Testis (tissue), 3 donors: Measurements from ENCODE around the gene PBX4. TPM values are rescaled to one million over a fixed set of nuclear protein-coding genes. Genes with fewer than 3 reads are reported as not detected.
A peak's percentile ranks its signal among the peaks of the same experiment; 100 is the strongest.

Experiments
- DNase-seq: peaks from one replicate; pipeline ENCODE4 v3.0.0-alpha.2; 2019
- H3K27ac ChIP-seq, 2 donors: fragments of 200-600 bp; sonication (generic); one replicate each; pipeline ENCODE4 v1.5.1; 2019
- H3K27me3 ChIP-seq: fragments of 200-600 bp; sonication (generic); one replicate; pipeline ENCODE4 v1.5.1; 2019
- H3K36me3 ChIP-seq: fragments of 200-600 bp; sonication (generic); one replicate; pipeline ENCODE4 v1.5.1; 2017; ENCODE audit warnings: low read depth; ENCODE audit errors: missing control alignments
- H3K4me1 ChIP-seq: fragments of 200-600 bp; sonication (generic); one replicate; pipeline ENCODE4 v1.5.1; 2019
- H3K4me3 ChIP-seq, 2 donors: fragments of 200-600 bp; sonication (generic); one replicate each; pipeline ENCODE4 v1.5.1; 2017 to 2019
- H3K9me3 ChIP-seq: fragments of 200-600 bp; sonication (generic); one replicate; pipeline ENCODE4 v1.5.1; 2017
- POLR2A ChIP-seq: fragments of 450-650 bp; IDR thresholded peaks from one replicate; pipeline ENCODE4 v1.6.1; 2017; ENCODE audit warnings: antibody characterized with exemption, mild to moderate bottlenecking, moderate library complexity
- WGBS, 2 donors: methylation state at CpG; one replicate each; pipeline ENCODE4 v1.1.5; 2018; 5-methylcytosine and 5-hydroxymethylcytosine counted together
- intact Hi-C: fragments of 100-400 bp; cut with DNase I; formaldehyde crosslinking; loops from one replicate; pipeline ENCODE4 v1.15.1; 2023; ENCODE audit warnings: low total_unique reads
- polyA plus RNA-seq: library from polyadenylated mRNA; stranded (reverse); fragments of 350-450 nt; fragmentation: Illumina TruSeq; extraction: RNeasy Lipid Tissue Mini Kit (QIAGEN cat#74804); gene quantifications from one replicate; pipeline ENCODE4 v1.2.3, GENCODE V29; 2014; ENCODE audit warnings: low read depth, low replicate concordance; ENCODE audit not compliant: insufficient read depth
- total RNA-seq, 2 donors: library from RNA; depleted of rRNA; stranded (reverse); fragments of >200 nt; gene quantifications; one replicate each; pipeline ENCODE4 v1.2.3, GENCODE V29; 2016
- TF ChIP-seq, protein P1 (sequence below), 3 experiments: fragments of 450-650 bp in 2 of 3; fragments of 200-600 bp in 1 of 3; sonication (generic) in 1 of 3; IDR thresholded peaks; one replicate each; pipeline ENCODE4 v1.5.1; 2016 to 2019; ENCODE audit warnings: antibody characterized with exemption in 3 of 3, mild to moderate bottlenecking in 2 of 3, moderate library complexity in 1 of 3

PBX4 gene
- total and polyA plus RNA-seq, 3 donors from 2014 or later = 16.2 to 28.3 (median 18.0) TPM

DNA sequence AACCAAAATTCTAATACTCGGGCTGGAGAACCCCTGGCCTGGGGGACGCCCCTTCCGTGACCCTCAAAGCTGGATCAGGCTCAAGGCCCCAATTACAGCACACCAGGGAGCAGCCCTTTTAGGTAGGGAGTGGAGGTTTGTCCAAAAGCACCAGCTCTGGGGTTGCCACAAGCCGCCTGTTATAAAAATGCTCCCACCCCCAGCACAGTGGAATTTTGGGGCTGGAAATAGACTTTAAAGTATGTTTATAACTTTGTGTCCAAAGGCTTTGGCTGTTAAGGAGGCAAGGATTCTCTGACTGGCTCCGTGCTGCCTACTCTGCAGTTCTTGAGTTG, 25.5 kb upstream of the PBX4 start:
- TF ChIP-seq, protein P1, sequence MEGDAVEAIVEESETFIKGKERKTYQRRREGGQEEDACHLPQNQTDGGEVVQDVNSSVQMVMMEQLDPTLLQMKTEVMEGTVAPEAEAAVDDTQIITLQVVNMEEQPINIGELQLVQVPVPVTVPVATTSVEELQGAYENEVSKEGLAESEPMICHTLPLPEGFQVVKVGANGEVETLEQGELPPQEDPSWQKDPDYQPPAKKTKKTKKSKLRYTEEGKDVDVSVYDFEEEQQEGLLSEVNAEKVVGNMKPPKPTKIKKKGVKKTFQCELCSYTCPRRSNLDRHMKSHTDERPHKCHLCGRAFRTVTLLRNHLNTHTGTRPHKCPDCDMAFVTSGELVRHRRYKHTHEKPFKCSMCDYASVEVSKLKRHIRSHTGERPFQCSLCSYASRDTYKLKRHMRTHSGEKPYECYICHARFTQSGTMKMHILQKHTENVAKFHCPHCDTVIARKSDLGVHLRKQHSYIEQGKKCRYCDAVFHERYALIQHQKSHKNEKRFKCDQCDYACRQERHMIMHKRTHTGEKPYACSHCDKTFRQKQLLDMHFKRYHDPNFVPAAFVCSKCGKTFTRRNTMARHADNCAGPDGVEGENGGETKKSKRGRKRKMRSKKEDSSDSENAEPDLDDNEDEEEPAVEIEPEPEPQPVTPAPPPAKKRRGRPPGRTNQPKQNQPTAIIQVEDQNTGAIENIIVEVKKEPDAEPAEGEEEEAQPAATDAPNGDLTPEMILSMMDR (IDR thresholded peaks at IDR 0.05) = no peak
- 14 to 23% methylated on average over 5 of the region's 5 CpGs for WGBS, 2 donors
- intact Hi-C loops = no loop called here
- H3K36me3 ChIP-seq = no peaks in the 10 kb centered on the region
- H3K9me3 ChIP-seq = no peaks in the 10 kb centered on the region
- DNase-seq = no peak
- peaks cover 4% of the 10 kb centered on the region for H3K4me1 ChIP-seq
- peak overlapping the region in 1 of 2 donors; percentile 80 for H3K4me3 ChIP-seq
- no peaks in the 10 kb centered on the region for H3K27me3 ChIP-seq
- no peak overlapping the region for H3K27ac ChIP-seq

GRCh38 chr19:19643158-19644053, 24.9 kb upstream of the PBX4 start, which contains the start of gene GMIP:
TSS of gene GMIP (minus strand) at chr19:19643657. CDS start at chr19:19643529, 128 bp downstream.
- H3K27me3 ChIP-seq = no peaks in the 10 kb centered on the region
- H3K9me3 ChIP-seq = no peaks in the 10 kb centered on the region
- TF ChIP-seq, protein P1 (IDR thresholded peaks at IDR 0.05) = peak; percentile 91 to 95 (median 93)
- no peak for TF ChIP-seq POLR2A
- H3K4me3 ChIP-seq = peak within 1 kb of the TSS; percentile 58 to 80
- intact Hi-C loops = no loop called here
- peak; percentile 77 for DNase-seq
- 0% methylated on average over 13 to 50 of the region's 50 CpGs for WGBS, 2 donors
- H3K27ac ChIP-seq = peak within 1 kb of the TSS; percentile 12 to 55
- H3K4me1 ChIP-seq = peaks cover 4% of the 10 kb centered on the region
- no peaks in the 10 kb centered on the region for H3K36me3 ChIP-seq

DNA sequence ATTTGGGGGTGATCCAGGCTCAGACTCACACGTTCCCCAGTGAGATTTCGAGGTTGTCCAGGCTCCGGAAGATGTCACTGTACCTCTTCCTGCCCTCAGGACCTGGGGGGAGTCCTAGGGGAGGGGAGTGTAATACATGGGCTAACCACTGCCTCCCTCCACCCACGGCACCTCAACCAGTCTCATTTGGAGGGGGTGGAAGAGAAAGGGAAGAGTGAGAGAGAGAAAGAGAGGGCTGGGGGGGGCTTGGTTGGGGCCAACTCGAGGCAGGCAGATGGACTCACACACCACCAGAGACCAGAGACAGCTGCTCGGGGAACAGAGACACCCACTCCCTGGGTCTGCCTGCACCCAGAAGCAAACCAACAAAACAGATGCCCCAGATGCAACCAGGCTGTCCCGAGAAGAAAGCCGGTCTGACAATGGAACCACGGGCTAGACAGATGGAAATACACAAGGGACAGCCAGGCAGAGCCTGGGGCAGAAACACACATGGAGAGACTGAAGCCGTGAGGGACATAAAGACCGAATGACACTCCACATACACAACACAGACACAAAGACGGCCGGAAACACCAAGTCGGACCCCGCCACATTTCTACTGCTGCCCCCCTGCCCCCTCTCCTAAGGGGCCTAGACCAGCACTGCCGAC, 24.1 kb upstream of the PBX4 start:
- Histone ChIP-seq H3K4me1 (peaks cover 4% of the 10 kb centered on the region), H3K27me3 (no peaks in the 10 kb centered on the region), H3K9me3 (no peaks in the 10 kb centered on the region), H3K4me3 (peak overlapping the region; percentile 58 to 80), H3K27ac (peak overlapping the region in 1 of 2 donors; percentile 55), H3K36me3 (no peaks in the 10 kb centered on the region)
- no peak for DNase-seq
- intact Hi-C loops = no loop called here
- 35 to 36% methylated on average over 15 to 16 of the region's 16 CpGs for WGBS, 2 donors
- no peak for TF ChIP-seq POLR2A
- TF ChIP-seq, protein P1 (IDR thresholded peaks at IDR 0.05) = no peak

DNA sequence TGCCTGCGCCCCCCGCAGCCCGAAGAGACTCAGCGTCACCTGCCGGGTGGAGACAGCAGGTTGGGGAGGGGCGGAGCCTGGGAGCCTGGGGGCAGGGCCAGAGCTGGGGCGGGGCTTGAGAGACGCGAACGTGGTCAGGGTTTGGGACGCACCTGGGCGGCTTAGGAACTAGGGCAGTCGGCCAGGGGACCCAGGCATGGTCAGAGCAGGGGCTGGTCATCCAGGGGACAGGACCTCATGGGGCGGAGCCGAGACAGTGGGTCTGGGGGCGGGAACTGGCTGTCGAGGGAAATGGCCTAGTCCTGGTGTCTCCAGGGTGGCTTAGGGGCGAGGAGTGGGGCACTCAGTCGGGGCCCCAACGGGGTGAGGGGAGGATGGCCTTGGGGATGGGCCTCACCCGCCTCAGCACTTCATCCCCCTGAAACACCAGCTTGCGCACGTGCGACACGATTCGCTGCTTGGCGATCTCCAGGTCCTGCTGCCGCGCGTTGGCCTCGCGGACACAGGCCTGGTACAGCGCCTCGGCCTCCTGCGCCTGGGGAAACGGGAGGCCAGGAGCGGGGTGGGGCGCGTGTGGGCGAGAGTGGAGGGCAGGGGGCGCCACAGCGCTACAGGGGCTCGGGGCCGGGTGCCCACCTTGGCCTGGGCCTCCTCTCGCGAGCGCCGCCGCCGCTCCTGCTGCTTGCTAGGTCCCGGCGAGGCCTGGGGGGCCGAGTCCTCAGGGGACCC, 19.2 kb upstream of the PBX4 start:
- no peaks in the 10 kb centered on the region for H3K36me3 ChIP-seq
- peaks cover under 1% of the 10 kb centered on the region for H3K4me1 ChIP-seq
- WGBS, 2 donors = 72 to 78% methylated on average over 17 to 49 of the region's 53 CpGs
- DNase-seq = peak; percentile 40
- no peaks in the 10 kb centered on the region for H3K9me3 ChIP-seq
- no peak overlapping the region for H3K27ac ChIP-seq
- H3K27me3 ChIP-seq = no peaks in the 10 kb centered on the region
- peak overlapping the region; percentile 12 to 49 for H3K4me3 ChIP-seq
- intact Hi-C loops = no loop called here
- TF ChIP-seq, protein P1 (IDR thresholded peaks at IDR 0.05) = no peak
- no peak for TF ChIP-seq POLR2A
